ENCODE results near the gene PLA2G15. TPM values are rescaled to one million over a fixed set of nuclear protein-coding genes. Genes with fewer than 3 reads are reported as not detected.
A peak's percentile ranks its signal among the peaks of the same experiment; 100 is the strongest.

The PLA2G15 gene, protein sequence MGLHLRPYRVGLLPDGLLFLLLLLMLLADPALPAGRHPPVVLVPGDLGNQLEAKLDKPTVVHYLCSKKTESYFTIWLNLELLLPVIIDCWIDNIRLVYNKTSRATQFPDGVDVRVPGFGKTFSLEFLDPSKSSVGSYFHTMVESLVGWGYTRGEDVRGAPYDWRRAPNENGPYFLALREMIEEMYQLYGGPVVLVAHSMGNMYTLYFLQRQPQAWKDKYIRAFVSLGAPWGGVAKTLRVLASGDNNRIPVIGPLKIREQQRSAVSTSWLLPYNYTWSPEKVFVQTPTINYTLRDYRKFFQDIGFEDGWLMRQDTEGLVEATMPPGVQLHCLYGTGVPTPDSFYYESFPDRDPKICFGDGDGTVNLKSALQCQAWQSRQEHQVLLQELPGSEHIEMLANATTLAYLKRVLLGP
- 10 to 100 TPM in 1 of 2 experiments, 1 to 10 TPM in 1; 8.4 to 10.1 TPM for total RNA-seq

- DNase-seq = peak; percentile 95
- no peaks in the 10 kb centered on the region for H3K27me3 Mint-ChIP-seq
- peak within 1 kb of the TSS; percentile 83 for H3K27ac Mint-ChIP-seq
- CTCF ChIA-PET = interaction anchor here (0.6 to 3.3 kb wide), 10 partner anchors 15 to 1386 kb away, joined by 3 to 21 read pairs (median 4); partner anchors contain the start of gene SLC7A6
- no peaks in the 10 kb centered on the region for H3K9me3 Mint-ChIP-seq
- peaks cover 2% of the 10 kb centered on the region for H3K36me3 Mint-ChIP-seq (ENCODE audit: low read depth)
- H3K4me3 Mint-ChIP-seq = peak within 1 kb of the TSS; percentile 92
- POLR2A ChIA-PET = interaction anchor here (0.5 kb wide), 1 partner anchor 16 kb away, joined by 3 read pairs; no protein-coding TSS in a partner anchor
- peaks cover 19% of the 10 kb centered on the region for H3K4me1 Mint-ChIP-seq
Observed at GRCh38 chr16:68244903-68245853, at the start of gene PLA2G15. Gene PLA2G15 (plus strand): TSS chr16:68245373. CDS start chr16:68245427, 54 bp downstream.

DNA sequence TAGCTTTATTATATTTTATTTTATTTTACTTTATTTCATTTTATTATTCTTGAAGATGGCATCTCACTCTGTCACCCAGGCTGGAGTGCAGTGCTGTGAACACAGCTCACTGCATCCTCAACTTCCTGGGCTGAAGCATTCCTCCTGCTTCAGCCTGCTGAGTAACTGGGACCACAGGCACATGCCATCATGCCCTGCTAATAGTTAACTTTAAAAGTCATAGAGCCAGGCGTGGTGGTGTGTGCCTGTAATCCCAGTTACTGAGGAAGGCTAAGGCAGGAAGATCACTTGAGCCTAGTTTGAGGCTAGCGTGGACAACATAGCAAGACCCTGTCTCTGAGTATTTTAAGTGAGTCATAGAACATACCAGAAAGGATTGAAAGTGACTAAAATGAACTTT is 47.9 kb upstream of the PLA2G15 start:
- Mint-ChIP-seq H3K4me1 (peaks cover 6% of the 10 kb centered on the region), H3K36me3 (ENCODE audit: low read depth) (peaks cover 23% of the 10 kb centered on the region), H3K4me3 (no peak overlapping the region), H3K27ac (no peak overlapping the region), H3K9me3 (no peaks in the 10 kb centered on the region), H3K27me3 (no peaks in the 10 kb centered on the region)
- DNase-seq = no peak
- CTCF ChIA-PET = interaction anchor here (1.0 kb wide), 1 partner anchor 12 kb away, joined by 4 read pairs; no protein-coding TSS in a partner anchor
- POLR2A ChIA-PET = no interaction called here

- H3K36me3 Mint-ChIP-seq (ENCODE audit: low read depth) = peaks cover 15% of the 10 kb centered on the region
- H3K27me3 Mint-ChIP-seq = no peaks in the 10 kb centered on the region
- POLR2A ChIA-PET = no interaction called here
- H3K9me3 Mint-ChIP-seq = no peaks in the 10 kb centered on the region
- H3K4me1 Mint-ChIP-seq = peaks cover 6% of the 10 kb centered on the region
- H3K4me3 Mint-ChIP-seq = no peak overlapping the region
- H3K27ac Mint-ChIP-seq = no peak overlapping the region
- DNase-seq = no peak
- CTCF ChIA-PET = interaction anchor here (1.6 to 1.8 kb wide), 2 partner anchors 11 to 61 kb away, joined by 4 to 7 read pairs; no protein-coding TSS in a partner anchor
Observed at GRCh38 chr16:68200088-68200783, 44.9 kb upstream of the PLA2G15 start.

DNA sequence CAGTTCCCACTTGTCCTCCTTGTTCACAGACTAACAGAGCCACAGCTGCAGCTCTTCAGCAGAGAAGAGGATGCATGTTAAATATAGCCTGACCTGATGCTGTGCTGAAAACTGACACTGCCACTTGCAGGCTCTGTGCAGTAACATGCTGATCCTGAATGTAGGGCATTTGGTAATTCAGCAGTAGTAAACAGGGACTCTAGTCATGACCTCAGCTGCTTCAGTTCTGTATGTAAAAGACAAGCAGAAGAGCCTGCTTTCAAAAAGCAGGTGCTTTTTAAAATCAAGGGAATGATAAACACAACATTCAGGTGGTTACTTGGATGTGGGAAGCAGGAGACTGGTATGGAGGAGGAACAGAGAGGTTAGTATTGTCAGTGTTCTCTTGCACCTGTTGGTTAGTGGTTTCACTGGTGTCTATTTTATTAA is 43.1 kb upstream of the PLA2G15 start:
- H3K36me3 Mint-ChIP-seq (ENCODE audit: low read depth) = peaks cover 20% of the 10 kb centered on the region
- H3K27ac Mint-ChIP-seq = no peak overlapping the region
- CTCF ChIA-PET = interaction anchor here (1.0 kb wide), 1 partner anchor 19 kb away, joined by 3 read pairs; no protein-coding TSS in a partner anchor
- H3K4me3 Mint-ChIP-seq = no peak overlapping the region
- no peaks in the 10 kb centered on the region for H3K27me3 Mint-ChIP-seq
- POLR2A ChIA-PET = no interaction called here
- no peaks in the 10 kb centered on the region for H3K9me3 Mint-ChIP-seq
- DNase-seq = no peak
- H3K4me1 Mint-ChIP-seq = peaks cover 6% of the 10 kb centered on the region

DNA sequence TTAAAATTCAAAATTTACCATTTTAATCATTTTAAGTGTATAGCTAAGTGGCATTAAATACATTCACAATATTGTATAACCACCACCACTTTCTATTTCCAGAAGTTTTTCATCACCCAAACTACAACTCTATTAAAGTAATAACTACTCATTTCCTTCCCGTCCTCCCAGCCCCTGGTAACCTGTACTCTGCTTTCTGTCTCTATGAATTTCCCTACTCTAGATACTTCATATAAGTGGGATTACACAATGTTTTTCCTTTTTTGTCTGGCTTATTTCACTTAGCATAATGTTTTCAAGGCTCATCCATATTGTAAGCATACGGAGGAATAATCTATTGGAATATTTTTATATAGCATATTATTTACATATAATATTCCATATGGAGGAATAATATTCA is 38.9 kb upstream of the PLA2G15 start:
- DNase-seq = no peak
- H3K36me3 Mint-ChIP-seq (ENCODE audit: low read depth) = peaks cover 42% of the 10 kb centered on the region
- H3K4me1 Mint-ChIP-seq = peaks cover 24% of the 10 kb centered on the region
- no peak overlapping the region for H3K27ac Mint-ChIP-seq
- POLR2A ChIA-PET = no interaction called here
- no peaks in the 10 kb centered on the region for H3K27me3 Mint-ChIP-seq
- CTCF ChIA-PET = interaction anchor here (0.5 to 1.0 kb wide), 2 partner anchors 10 to 57 kb away, joined by 3 read pairs; no protein-coding TSS in a partner anchor
- no peaks in the 10 kb centered on the region for H3K9me3 Mint-ChIP-seq
- H3K4me3 Mint-ChIP-seq = no peak overlapping the region

DNA sequence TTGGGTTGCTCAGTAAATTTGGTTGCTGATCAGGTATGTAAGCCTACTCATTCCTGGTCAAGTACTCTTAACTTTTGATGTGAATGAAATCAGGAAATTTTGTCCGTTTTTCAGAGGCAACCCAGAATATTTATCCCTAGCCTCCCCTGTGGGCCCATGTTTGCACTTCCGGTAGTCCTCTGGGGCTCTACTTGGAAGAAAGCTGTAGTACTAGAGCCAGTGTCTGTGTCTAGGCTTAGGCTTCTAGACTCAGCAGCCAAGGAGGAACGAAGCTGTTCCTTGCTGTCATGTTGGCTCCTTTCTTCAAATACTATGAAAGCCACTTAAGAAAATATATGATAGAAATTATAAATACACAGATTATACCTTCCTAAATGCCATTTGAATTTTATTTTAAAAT is 30.4 kb upstream of the PLA2G15 start:
- DNase-seq = no peak
- Mint-ChIP-seq H3K27me3 (no peaks in the 10 kb centered on the region), H3K4me3 (no peak overlapping the region), H3K36me3 (ENCODE audit: low read depth) (peaks cover 45% of the 10 kb centered on the region), H3K4me1 (peaks cover 34% of the 10 kb centered on the region), H3K9me3 (no peaks in the 10 kb centered on the region), H3K27ac (peak overlapping the region; percentile 72)
- POLR2A ChIA-PET = interaction anchor here (0.6 kb wide), 1 partner anchor 120 kb away, joined by 9 read pairs; no protein-coding TSS in a partner anchor
- CTCF ChIA-PET = interaction anchor here (1.0 to 1.3 kb wide), 3 partner anchors 9 to 15 kb away, joined by 3 to 5 read pairs (median 4); no protein-coding TSS in a partner anchor

- Mint-ChIP-seq H3K27ac (peak overlapping the region; percentile 26), H3K27me3 (no peaks in the 10 kb centered on the region), H3K9me3 (no peaks in the 10 kb centered on the region), H3K4me3 (no peak overlapping the region), H3K4me1 (peaks cover 30% of the 10 kb centered on the region), H3K36me3 (ENCODE audit: low read depth) (peaks cover 46% of the 10 kb centered on the region)
- CTCF ChIA-PET = interaction anchor here (1.0 kb wide), 1 partner anchor 9 kb away, joined by 5 read pairs; no protein-coding TSS in a partner anchor
- POLR2A ChIA-PET = no interaction called here
- no peak for DNase-seq
Observed at GRCh38 chr16:68215302-68215701, 29.9 kb upstream of the PLA2G15 start.

DNA sequence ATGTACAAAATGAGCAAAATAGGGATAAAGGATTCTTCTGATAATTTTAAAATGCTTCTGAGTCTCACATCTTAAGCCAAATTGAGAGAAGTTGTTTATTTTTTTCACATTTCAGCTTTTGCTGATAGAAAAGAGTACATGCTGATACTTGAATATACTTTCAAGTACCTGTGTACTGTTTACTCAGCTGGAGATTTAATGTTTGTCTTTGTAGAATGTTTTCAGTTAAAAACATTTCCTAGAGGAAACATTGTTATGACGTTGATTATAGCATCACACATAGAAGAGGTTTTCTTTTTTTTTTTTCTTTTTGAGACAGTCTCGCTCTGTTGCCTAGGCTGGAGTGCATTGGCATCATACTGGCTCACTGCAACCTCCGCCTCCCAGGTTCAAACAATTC is 28.9 kb upstream of the PLA2G15 start:
- peaks cover 22% of the 10 kb centered on the region for H3K4me1 Mint-ChIP-seq
- no peak for DNase-seq
- POLR2A ChIA-PET = no interaction called here
- no peak overlapping the region for H3K4me3 Mint-ChIP-seq
- H3K36me3 Mint-ChIP-seq (ENCODE audit: low read depth) = peaks cover 41% of the 10 kb centered on the region
- H3K27me3 Mint-ChIP-seq = no peaks in the 10 kb centered on the region
- H3K27ac Mint-ChIP-seq = no peak overlapping the region
- CTCF ChIA-PET = interaction anchor here (0.5 to 0.8 kb wide), 2 partner anchors 36 to 1176 kb away, joined by 3 read pairs; no protein-coding TSS in a partner anchor
- no peaks in the 10 kb centered on the region for H3K9me3 Mint-ChIP-seq

DNA sequence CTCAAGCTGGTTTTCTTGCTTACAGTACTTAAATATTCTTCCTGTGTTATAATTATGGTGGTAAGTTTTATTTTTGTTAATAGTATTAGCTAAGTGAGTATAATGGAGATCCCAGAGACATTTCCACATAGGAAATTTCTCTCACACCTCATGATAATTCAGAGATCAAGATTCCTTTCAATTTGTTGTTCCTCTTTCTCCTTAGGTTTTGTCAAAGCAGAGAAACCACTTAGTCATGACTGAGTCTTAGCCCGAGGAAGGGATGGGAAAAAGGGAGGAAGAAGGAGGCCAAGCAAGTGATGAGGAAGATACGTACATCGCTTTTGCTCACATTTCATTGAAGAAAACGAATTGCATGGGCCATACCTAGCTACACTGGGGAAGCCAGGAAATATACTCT is 27.7 kb upstream of the PLA2G15 start:
- Mint-ChIP-seq H3K4me3 (no peak overlapping the region), H3K36me3 (ENCODE audit: low read depth) (peaks cover 39% of the 10 kb centered on the region)

GRCh38 chr16:68219725-68220351 is 25.3 kb upstream of the PLA2G15 start:
- Mint-ChIP-seq H3K4me1 (peaks cover 9% of the 10 kb centered on the region), H3K27ac (peak overlapping the region; percentile 50), H3K36me3 (ENCODE audit: low read depth) (peaks cover 33% of the 10 kb centered on the region), H3K4me3 (no peak overlapping the region), H3K27me3 (no peaks in the 10 kb centered on the region), H3K9me3 (no peaks in the 10 kb centered on the region)
- ChIA-PET POLR2A (no interaction called here), CTCF (interaction anchor here (1.0 to 1.7 kb wide), 2 partner anchors 40 to 228 kb away, joined by 3 to 4 read pairs; no protein-coding TSS in a partner anchor)
- no peak for DNase-seq

More for the DNA sequence above, 27.7 kb upstream of the PLA2G15 start:
- H3K27me3 Mint-ChIP-seq = no peaks in the 10 kb centered on the region
- H3K27ac Mint-ChIP-seq = no peak overlapping the region
- POLR2A ChIA-PET = no interaction called here
- H3K4me1 Mint-ChIP-seq = peaks cover 9% of the 10 kb centered on the region
- no peaks in the 10 kb centered on the region for H3K9me3 Mint-ChIP-seq
- DNase-seq = no peak
- CTCF ChIA-PET = interaction anchor here (0.6 to 1.3 kb wide), 3 partner anchors 11 to 272 kb away, joined by 3 to 4 read pairs (median 4); no protein-coding TSS in a partner anchor

GRCh38 chr16:68223072-68223471 is 22.1 kb upstream of the PLA2G15 start:
- H3K4me1 Mint-ChIP-seq = peaks cover 29% of the 10 kb centered on the region
- H3K36me3 Mint-ChIP-seq (ENCODE audit: low read depth) = peaks cover 42% of the 10 kb centered on the region
- no peak for DNase-seq
- no peaks in the 10 kb centered on the region for H3K27me3 Mint-ChIP-seq
- no peak overlapping the region for H3K4me3 Mint-ChIP-seq
- H3K9me3 Mint-ChIP-seq = no peaks in the 10 kb centered on the region
- no peak overlapping the region for H3K27ac Mint-ChIP-seq
- POLR2A ChIA-PET = no interaction called here
- CTCF ChIA-PET = interaction anchor here (0.6 kb wide), 1 partner anchor 127 kb away, joined by 3 read pairs; no protein-coding TSS in a partner anchor
